IMR-90 (cell line): ENCODE results near the gene ABCA9.

Experiments used
- MAFK ChIP-seq: IDR thresholded peaks from 2 replicates; pipeline ENCODE4 v1.6.1; 2012; ENCODE audit warnings: low read depth, low read length, improper control_type of control experiment
- RFX5 ChIP-seq: IDR thresholded peaks from 2 replicates; pipeline ENCODE4 v1.8.0; 2012; ENCODE audit warnings: low read depth, mild to moderate bottlenecking, low read length, moderate library complexity

DNA sequence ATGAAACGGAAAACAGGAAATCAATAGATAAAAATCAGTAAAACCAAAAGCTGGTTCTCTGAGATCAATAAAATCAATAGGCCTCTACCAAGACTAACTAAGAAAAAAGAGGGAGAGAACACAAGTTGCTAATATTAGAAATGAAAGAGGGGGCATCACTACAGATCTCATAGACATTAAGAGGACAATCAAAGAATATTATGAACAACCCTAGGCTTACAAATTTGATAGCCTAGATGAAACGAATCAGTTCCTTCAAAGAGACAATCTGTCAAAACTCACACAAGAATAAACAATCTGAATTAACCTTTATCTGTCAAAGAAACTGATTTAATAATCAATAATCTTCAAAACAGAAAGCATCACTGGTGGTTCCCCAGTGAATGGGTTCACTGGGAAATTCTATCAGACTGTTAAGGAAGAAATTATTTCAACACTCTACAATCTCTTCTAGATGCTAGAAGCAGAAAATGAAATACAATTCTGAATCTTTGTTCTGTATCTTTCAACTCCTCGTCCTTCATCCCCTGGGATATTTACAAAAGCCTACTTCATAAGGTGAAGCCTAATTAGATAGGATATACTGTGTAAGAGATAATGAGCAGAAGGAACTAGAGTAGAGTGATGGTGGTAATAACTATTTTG is 4.4 kb downstream of the ABCA9 start:
- TF ChIP-seq MAFK: no peak
- TF ChIP-seq RFX5: no peak
